SJSA1 (cell line): ENCODE measurements around the gene MSI2. TPM values are rescaled to one million over a fixed set of nuclear protein-coding genes. Genes with fewer than 3 reads are reported as not detected.

Experiments used
- DNase-seq, 2 experiments: peaks; one replicate each; pipeline ENCODE4 v3.0.0-alpha.2; 2015 to 2020; ENCODE audit warnings: low spot score in 2 of 2, low read depth in 1 of 2
- H3K27ac ChIP-seq: fragments of 250-450 bp; sonication (Bioruptor Pico); 2 replicates; pipeline ENCODE4 v1.5.1; 2020; ENCODE audit warnings: mild to moderate bottlenecking, moderate library complexity
- H3K27me3 ChIP-seq: fragments of 250-450 bp; sonication (Bioruptor Pico); replicated peaks from 2 replicates; pipeline ENCODE4 v1.5.1; 2020; ENCODE audit warnings: mild to moderate bottlenecking, moderate library complexity
- H3K36me3 ChIP-seq: fragments of 250-450 bp; sonication (Bioruptor Pico); 2 replicates; pipeline ENCODE4 v1.5.1; 2020; ENCODE audit warnings: mild to moderate bottlenecking
- H3K4me1 ChIP-seq: fragments of 250-450 bp; sonication (Bioruptor Pico); replicated peaks from 2 replicates; pipeline ENCODE4 v1.6.1; 2021; ENCODE audit warnings: mild to moderate bottlenecking
- H3K4me3 ChIP-seq: fragments of 250-450 bp; sonication (Bioruptor Pico); 2 replicates; pipeline ENCODE4 v1.5.1; 2020; ENCODE audit warnings: mild to moderate bottlenecking
- H3K9me3 ChIP-seq: fragments of 250-450 bp; sonication (Bioruptor Pico); replicated peaks from 2 replicates; pipeline ENCODE4 v1.5.1; 2020; ENCODE audit warnings: mild to moderate bottlenecking
- total RNA-seq: library from RNA; depleted of rRNA; stranded (reverse); fragments of >200 nt; shearing (Covaris generic); gene quantifications from 2 replicates; pipeline ENCODE4 v1.2.3, GENCODE V29; 2014

Gene MSI2
- total RNA-seq, 1 experiment from 2014 or later: 39.8 TPM

DNA sequence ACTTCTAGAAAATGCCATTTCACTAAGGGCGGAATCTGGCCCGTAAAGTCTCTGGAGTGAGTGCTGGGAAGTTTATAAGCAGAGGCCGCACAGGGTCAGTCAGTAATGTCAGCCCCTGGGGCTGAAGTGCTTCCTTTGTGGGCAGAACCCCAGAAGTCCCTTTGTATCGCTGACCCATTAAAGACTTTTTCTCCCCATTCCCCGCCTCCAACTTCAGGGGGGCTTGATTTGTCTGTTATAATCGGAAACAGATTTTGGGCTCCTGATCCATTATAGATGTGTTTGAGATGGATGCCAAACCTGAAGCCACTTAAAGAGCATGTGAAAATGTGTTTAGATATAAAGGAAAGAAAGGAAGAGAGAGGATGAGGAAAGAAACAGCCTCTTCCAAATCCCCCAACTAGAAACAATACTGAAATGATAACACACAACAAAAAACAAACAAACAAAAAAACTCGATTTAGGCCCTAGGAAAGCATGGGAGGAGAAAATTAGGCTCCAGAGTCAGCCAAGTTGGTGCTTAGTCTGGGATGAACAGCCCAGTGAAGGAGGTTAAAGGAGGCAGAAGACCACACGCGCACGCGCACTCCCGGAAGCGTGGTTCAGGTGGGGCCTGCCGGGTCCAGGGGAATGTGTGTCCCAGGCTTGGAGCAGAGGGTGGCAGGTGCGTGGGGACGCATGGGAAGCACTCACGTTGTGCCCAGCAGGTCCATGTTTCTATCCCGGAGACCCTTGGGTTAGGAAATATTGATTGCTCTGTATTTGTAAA, 27.1 kb downstream of the MSI2 start:
- H3K9me3 ChIP-seq: no peaks in the 10 kb centered on the region
- H3K4me1 ChIP-seq: no peaks in the 10 kb centered on the region
- no peak overlapping the region for H3K4me3 ChIP-seq
- H3K36me3 ChIP-seq: peaks cover 14% of the 10 kb centered on the region; the same call in 1 of the 2 replicates
- H3K27me3 ChIP-seq: no peaks in the 10 kb centered on the region
- no peak overlapping the region for H3K27ac ChIP-seq
- no peak for DNase-seq

- Histone ChIP-seq H3K27ac (no peak overlapping the region), H3K4me3 (no peak overlapping the region)
Measured at GRCh38 chr17:57284583-57284982, 28.3 kb downstream of the MSI2 start.

GRCh38 chr17:57284984-57285646, 28.8 kb downstream of the MSI2 start:
- DNase-seq: no peak
- H3K4me1 ChIP-seq: no peaks in the 10 kb centered on the region
- no peaks in the 10 kb centered on the region for H3K27me3 ChIP-seq
- H3K27ac ChIP-seq: no peak overlapping the region
- H3K4me3 ChIP-seq: no peak overlapping the region
- H3K36me3 ChIP-seq: peaks cover 14% of the 10 kb centered on the region; the same call in 1 of the 2 replicates
- H3K9me3 ChIP-seq: no peaks in the 10 kb centered on the region

More at GRCh38 chr17:57284583-57284982, 28.3 kb downstream of the MSI2 start:
- H3K27me3 ChIP-seq: no peaks in the 10 kb centered on the region
- H3K36me3 ChIP-seq: peaks cover 14% of the 10 kb centered on the region; the same call in 1 of the 2 replicates
- H3K4me1 ChIP-seq: no peaks in the 10 kb centered on the region
- DNase-seq: no peak
- no peaks in the 10 kb centered on the region for H3K9me3 ChIP-seq

GRCh38 chr17:57285701-57286100, 29.4 kb downstream of the MSI2 start:
- H3K4me3 ChIP-seq: no peak overlapping the region

DNA sequence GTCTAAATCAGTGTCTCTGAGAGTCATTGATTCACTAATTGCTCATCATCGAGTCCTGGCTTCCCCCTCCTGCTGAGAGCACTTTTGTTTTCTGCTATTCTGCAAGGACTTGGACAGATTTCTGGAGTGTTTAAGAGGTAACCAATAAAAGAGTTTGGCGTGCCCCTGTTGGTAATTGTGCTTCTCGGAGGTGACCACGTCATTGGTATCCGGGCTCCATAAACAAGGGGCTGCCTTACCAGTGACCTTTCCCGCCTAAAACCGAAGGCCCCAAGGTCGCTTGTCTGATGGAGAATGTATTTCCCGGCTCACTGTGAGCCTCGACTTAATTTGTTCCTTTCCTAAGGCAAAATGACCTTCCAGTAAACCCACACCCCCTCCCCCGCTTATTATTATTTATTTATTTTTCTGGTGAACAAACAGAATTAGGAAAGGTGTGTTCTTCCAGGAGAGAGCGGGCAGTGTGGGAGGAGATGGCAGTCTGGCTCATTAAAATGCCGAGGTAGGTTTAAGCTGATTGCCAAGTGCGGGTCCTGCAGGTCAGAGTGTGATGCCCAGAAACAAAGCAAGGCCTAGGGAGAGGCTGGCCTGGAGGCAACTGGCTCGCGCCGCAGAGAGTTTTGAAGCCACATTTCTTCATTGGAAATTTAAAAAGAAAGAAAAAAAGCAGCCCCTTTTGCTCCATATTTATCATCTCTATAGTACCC, 30.2 kb downstream of the MSI2 start:
- no peak overlapping the region for H3K4me3 ChIP-seq
- H3K4me1 ChIP-seq: no peaks in the 10 kb centered on the region
- no peak overlapping the region for H3K27ac ChIP-seq
- DNase-seq: no peak
- H3K27me3 ChIP-seq: no peaks in the 10 kb centered on the region
- H3K9me3 ChIP-seq: no peaks in the 10 kb centered on the region
- peaks cover 7% of the 10 kb centered on the region; the same call in 1 of the 2 replicates for H3K36me3 ChIP-seq

More at GRCh38 chr17:57285701-57286100, 29.4 kb downstream of the MSI2 start:
- Histone ChIP-seq H3K27ac (no peak overlapping the region), H3K36me3 (peaks cover 14% of the 10 kb centered on the region; the same call in 1 of the 2 replicates), H3K9me3 (no peaks in the 10 kb centered on the region), H3K4me1 (no peaks in the 10 kb centered on the region), H3K27me3 (no peaks in the 10 kb centered on the region)
- DNase-seq: no peak

DNA sequence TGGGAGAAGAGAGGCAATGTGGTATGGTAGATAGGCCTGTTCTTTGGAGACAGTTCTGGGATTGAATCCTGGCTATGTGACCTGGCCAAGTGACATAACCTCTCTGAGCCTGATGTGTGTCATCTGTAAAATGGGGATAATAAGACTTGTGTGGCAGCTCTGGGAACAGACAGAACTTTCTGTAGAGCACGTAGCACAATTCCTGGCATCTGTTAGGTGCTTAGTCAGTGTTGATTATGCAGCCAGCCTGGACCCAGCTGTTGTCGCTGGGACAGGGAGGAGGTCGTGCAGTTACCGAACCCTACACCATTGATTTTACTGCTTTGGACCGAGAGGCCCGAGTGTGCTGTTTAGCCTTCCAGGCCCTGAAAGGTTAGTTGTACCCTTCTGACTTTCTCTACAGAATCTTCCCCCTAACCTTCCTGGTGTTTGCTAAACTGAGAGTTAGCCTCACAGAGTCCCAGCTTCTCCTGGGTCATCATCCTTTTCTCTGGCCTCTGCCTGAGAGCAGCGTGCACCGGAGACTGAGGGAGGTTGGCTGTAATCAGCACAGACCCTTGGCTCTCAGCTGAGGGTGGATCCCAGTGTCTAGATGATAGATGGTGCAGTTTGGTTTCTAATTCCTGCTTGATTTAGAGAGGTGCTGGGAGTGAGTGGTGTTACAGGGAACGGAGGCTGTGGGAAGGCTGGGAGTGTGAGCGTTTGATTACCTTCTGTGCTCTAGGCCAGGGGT, 31.9 kb downstream of the MSI2 start:
- no peak overlapping the region for H3K27ac ChIP-seq
- H3K27me3 ChIP-seq: no peaks in the 10 kb centered on the region
- no peak overlapping the region for H3K4me3 ChIP-seq
- peaks cover 9% of the 10 kb centered on the region for H3K4me1 ChIP-seq
- no peaks in the 10 kb centered on the region for H3K9me3 ChIP-seq
- no peak for DNase-seq
- no peaks in the 10 kb centered on the region for H3K36me3 ChIP-seq

GRCh38 chr17:57288773-57289121, 32.4 kb downstream of the MSI2 start:
- Histone ChIP-seq H3K36me3 (no peaks in the 10 kb centered on the region), H3K27me3 (no peaks in the 10 kb centered on the region), H3K4me1 (peaks cover 11% of the 10 kb centered on the region), H3K27ac (no peak overlapping the region), H3K9me3 (no peaks in the 10 kb centered on the region), H3K4me3 (no peak overlapping the region)
- DNase-seq: no peak

DNA sequence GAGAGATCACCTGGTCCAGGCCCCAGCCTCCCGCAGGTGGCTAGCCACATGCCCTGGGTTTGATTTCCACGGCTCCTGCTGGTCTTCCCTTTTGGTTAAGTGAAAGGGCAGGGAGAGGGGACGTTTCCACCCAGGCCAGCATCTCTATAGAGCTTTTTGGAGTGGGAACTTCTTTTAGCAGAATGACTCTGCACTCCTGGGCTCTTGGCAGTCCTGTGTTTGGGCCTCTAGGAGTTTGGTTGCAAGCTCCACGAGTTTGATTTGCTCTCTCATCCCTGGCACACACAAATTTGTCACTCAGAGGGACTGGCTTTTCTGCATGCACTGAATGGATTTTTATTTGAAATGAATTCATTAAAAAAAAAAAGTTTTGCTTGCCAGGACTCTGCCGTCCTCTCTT, 32.8 kb downstream of the MSI2 start:
- Histone ChIP-seq H3K9me3 (no peaks in the 10 kb centered on the region), H3K4me3 (no peak overlapping the region), H3K27me3 (no peaks in the 10 kb centered on the region), H3K27ac (no peak overlapping the region), H3K36me3 (no peaks in the 10 kb centered on the region), H3K4me1 (peaks cover 14% of the 10 kb centered on the region)
- DNase-seq: no peak

GRCh38 chr17:57289613-57290012, 33.3 kb downstream of the MSI2 start:
- no peaks in the 10 kb centered on the region for H3K9me3 ChIP-seq
- H3K4me1 ChIP-seq: peaks cover 19% of the 10 kb centered on the region
- H3K27me3 ChIP-seq: no peaks in the 10 kb centered on the region
- no peak overlapping the region for H3K27ac ChIP-seq
- 0 out of 2 replicates have a peak, but pooled peaks cover 2% of the 10 kb centered on the region for H3K36me3 ChIP-seq
- H3K4me3 ChIP-seq: no peak overlapping the region
- DNase-seq: no peak

- Histone ChIP-seq H3K36me3 (0 out of 2 replicates have a peak, but pooled peaks cover 2% of the 10 kb centered on the region), H3K27ac (no peak overlapping the region), H3K4me1 (peaks cover 30% of the 10 kb centered on the region), H3K27me3 (no peaks in the 10 kb centered on the region), H3K9me3 (no peaks in the 10 kb centered on the region), H3K4me3 (no peak overlapping the region)
- DNase-seq: no peak
Measured at GRCh38 chr17:57290981-57291380, 34.7 kb downstream of the MSI2 start.

GRCh38 chr17:57292091-57292490, 35.8 kb downstream of the MSI2 start:
- H3K36me3 ChIP-seq: 0 out of 2 replicates have a peak, but pooled peaks cover 2% of the 10 kb centered on the region
- no peak overlapping the region for H3K4me3 ChIP-seq
- no peak for DNase-seq
- H3K27ac ChIP-seq: no peak overlapping the region
- peaks cover 38% of the 10 kb centered on the region for H3K4me1 ChIP-seq
- H3K9me3 ChIP-seq: no peaks in the 10 kb centered on the region
- H3K27me3 ChIP-seq: no peaks in the 10 kb centered on the region

DNA sequence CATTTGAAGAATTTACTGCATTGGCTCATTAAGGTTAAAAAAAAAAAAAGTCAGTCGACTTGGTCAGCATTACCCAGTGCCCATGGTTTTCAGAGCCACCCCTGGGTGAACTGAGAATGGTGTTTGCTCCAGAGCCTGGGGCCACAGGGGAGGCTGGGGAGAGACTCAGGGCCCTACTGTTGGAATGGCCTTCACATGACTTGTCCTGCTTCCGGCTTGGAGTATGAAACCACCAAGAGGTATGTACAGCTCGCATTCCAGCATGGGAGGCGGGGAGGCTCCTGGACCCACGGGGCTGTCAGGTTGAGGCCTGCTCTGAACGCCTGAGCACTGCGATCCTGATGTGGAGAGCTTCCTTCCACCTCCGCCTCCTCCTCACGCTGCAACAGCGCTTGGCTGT, 36.8 kb downstream of the MSI2 start:
- no peaks in the 10 kb centered on the region for H3K27me3 ChIP-seq
- peak overlapping the region; percentile 50 for H3K27ac ChIP-seq
- H3K4me3 ChIP-seq: no peak overlapping the region
- H3K9me3 ChIP-seq: no peaks in the 10 kb centered on the region
- H3K36me3 ChIP-seq: peaks cover 9% of the 10 kb centered on the region
- H3K4me1 ChIP-seq: peaks cover 38% of the 10 kb centered on the region
- peak; percentile 15 to 59 for DNase-seq

DNA sequence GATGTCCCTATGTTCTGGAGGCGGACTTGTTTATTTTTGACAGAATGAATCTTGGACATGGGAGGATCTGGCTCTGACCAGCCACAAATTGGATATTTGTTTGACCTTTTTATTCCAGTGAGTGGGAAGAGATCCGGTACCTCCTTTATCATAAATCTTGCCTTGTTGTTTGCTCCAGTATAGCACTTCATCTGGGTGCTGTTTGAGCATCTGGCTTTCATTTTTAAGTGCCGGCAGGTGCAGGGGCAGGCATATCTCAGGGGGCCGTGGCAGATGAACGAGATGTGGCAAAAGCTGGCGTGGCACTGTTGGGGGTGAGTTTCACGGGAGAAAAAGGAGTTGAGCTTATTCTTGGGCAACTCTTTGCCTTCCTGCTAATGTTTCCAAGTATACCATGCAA, 37.8 kb downstream of the MSI2 start:
- Histone ChIP-seq H3K27ac (peak overlapping the region; percentile 81; the same call in 1 of the 2 replicates), H3K36me3 (peaks cover 19% of the 10 kb centered on the region), H3K4me1 (peaks cover 38% of the 10 kb centered on the region), H3K9me3 (0 out of 2 replicates have a peak, but pooled peaks cover 2% of the 10 kb centered on the region), H3K27me3 (no peaks in the 10 kb centered on the region), H3K4me3 (no peak overlapping the region)
- DNase-seq: no peak
